Subcutaneous adipose tissue (tissue), 4 donors: ENCODE measurements around the gene PTPRE. TPM values are rescaled to one million over a fixed set of nuclear protein-coding genes. Genes with fewer than 3 reads are reported as not detected.

Experiments used
- total RNA-seq, 4 donors: library from RNA; depleted of rRNA; stranded (reverse); fragments of >200 nt; gene quantifications; one replicate each; pipeline ENCODE4 v1.1.0, GENCODE V29; 2016
- TF ChIP-seq, protein P1 (sequence below): fragments of 450-650 bp; IDR thresholded peaks from one replicate; pipeline ENCODE4 v1.5.1; 2016; ENCODE audit warnings: low read depth, mild to moderate bottlenecking, control low read depth, antibody characterized with exemption, moderate library complexity

Gene PTPRE
- total RNA-seq, 4 donors from 2014 or later: 10.7 to 66.8 (median 27.9) TPM

- TF ChIP-seq, protein P1, sequence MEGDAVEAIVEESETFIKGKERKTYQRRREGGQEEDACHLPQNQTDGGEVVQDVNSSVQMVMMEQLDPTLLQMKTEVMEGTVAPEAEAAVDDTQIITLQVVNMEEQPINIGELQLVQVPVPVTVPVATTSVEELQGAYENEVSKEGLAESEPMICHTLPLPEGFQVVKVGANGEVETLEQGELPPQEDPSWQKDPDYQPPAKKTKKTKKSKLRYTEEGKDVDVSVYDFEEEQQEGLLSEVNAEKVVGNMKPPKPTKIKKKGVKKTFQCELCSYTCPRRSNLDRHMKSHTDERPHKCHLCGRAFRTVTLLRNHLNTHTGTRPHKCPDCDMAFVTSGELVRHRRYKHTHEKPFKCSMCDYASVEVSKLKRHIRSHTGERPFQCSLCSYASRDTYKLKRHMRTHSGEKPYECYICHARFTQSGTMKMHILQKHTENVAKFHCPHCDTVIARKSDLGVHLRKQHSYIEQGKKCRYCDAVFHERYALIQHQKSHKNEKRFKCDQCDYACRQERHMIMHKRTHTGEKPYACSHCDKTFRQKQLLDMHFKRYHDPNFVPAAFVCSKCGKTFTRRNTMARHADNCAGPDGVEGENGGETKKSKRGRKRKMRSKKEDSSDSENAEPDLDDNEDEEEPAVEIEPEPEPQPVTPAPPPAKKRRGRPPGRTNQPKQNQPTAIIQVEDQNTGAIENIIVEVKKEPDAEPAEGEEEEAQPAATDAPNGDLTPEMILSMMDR: no peak
Observed at GRCh38 chr10:128114901-128115300, 208.0 kb downstream of the PTPRE start.

DNA sequence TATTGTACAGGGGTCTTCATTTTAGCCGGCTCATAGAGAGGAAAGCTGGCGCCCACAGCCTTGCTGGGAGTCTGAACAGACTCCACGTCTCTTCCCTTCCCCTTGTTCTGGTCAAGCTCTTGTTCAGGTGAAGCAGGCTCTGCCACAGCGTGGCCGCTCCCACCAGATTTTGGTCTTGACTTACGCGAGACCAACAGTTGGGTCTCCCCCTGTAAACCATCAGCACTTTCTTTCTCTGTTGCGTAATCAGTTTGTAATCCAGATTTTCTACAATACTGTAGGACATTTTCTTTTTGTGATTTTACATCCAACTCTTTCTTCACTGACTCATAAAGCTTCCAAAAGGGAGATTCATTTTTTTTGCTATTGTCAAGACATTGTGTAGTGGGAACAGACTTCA is 208.5 kb downstream of the PTPRE start:
- TF ChIP-seq, protein P1: no peak

- TF ChIP-seq, protein P1: no peak
Observed at GRCh38 chr10:128116187-128116586, 209.3 kb downstream of the PTPRE start.

DNA sequence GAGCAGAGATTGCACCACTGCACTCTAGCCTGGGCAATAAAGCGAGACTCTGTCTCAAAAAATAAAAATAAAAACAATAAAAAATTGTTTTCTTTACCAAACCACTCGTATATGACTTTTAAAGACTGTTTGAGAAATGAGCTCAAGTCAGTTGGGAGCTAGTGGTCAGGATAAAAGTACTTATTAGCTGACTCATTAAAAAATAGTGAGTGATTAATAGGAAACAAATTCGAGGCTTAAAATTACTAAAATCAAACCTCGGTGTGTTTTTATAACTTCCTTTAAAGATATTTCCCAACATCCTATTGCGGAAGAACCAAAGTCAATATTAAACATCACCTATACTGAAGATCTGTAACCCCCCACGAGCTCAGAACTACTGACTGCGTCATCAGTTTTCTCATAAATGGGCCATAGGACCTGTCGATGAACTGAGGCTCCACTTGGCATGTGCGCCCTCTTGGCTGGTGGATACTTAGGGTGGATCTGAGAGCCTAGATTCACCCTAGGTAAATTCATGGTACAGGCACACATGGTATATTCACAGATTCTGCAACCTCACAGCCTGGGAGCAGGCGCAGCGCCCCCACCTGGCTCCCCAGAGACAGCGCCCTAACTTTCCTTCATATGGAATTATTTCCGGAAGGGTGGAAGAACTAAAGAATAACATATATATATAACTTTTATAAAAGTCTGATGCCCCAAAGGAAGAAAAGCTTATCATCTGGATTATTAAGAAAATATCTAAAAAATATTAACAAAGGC is 210.1 kb downstream of the PTPRE start:
- TF ChIP-seq, protein P1: no peak

DNA sequence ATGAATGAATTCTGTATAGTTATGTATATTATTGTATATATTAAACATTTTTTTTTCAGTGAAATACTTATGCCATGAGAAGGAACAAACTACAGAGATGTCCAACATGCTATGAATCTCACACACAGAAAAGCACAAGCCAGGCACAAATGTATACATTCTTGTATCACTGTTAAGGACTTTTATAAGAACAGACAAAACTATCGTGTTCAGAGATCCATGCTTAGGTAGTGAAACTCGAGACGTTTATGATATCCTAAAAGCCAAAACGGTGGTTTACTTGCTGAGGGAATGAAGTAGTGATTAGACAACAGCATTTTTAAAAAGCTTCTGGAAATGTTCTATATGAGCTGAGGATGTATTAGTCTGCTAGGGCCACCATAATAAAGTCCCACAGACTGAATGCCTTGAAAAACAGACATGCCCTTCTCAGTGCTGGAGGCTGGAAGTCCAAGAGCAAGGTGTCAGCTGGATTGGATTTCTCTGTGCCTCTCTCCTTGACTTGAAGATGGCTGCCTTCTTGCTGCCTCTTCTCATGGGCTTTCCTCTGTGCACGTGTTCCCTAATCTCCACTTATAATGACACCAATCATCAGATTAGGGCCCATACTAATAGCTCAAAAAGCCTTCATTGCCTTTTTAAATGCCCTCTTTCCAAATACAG is 215.0 kb downstream of the PTPRE start:
- TF ChIP-seq, protein P1: no peak

GRCh38 chr10:128122931-128123330 is 216.0 kb downstream of the PTPRE start:
- TF ChIP-seq, protein P1: no peak

GRCh38 chr10:128123846-128124245 is 216.9 kb downstream of the PTPRE start:
- TF ChIP-seq, protein P1: no peak
